Astrocyte of the cerebellum (primary cell): ENCODE results near the gene VWA3B.

ENCODE experiments used
- DNase-seq: peaks from one replicate; pipeline ENCODE4 v3.0.0-alpha.2; 2011; ENCODE audit warnings: low read depth
- H3K4me3 ChIP-seq: 2 replicates; pipeline ENCODE4 v1.5.1; 2011; ENCODE audit warnings: mild to moderate bottlenecking, low read depth, low read length, moderate library complexity
- in situ Hi-C: cut with HindIII; loops from 2 replicates; pipeline ENCODE4 v1.10.0; 2017; ENCODE audit warnings: low sequenced_read_pairs
- TF ChIP-seq, protein P1 (sequence below): IDR thresholded peaks from 2 replicates; pipeline ENCODE4 v1.5.1; 2012; ENCODE audit warnings: low read length, low read depth, moderate library complexity, mild to moderate bottlenecking; ENCODE audit errors: missing control alignments

VWA3B gene

DNA sequence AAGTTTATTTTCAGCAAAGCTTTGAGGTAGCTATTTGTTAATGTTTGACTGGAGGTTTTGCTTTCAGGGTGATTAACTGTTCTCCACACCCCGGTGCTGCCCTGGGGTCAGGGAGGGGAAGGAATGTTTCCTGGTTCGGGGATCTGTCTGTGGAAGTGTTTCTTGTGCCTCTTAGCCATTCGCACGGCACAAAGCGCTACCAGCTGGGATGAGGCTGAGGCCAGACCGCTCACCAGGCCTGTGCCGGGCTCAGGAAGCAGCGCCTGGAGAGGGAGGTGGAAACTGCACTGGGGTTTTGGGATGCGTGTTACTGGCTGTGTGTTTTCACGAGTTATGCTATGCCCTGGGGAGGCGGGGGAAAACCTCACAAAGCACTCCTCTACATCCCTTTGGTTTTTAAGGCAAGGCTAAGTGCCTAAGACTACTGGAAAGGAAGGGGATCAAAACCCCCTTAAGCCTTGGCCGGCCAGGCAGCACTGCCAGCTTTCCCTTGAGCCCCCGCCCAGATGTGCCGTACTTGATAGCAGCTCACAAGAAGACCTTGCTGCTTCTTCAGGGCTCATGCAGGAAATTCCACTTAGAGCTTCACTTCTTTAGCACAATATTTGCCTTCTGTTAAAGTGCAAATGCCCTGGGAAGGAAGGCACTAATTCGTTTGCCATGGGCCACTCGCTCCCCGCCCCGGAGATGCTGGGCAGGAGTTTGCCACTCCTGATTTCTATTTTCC is 193.6 kb downstream of the VWA3B start:
- peak; percentile 2 for DNase-seq
- in situ Hi-C loops: no loop called here
- H3K4me3 ChIP-seq: no peak overlapping the region
- TF ChIP-seq, protein P1, sequence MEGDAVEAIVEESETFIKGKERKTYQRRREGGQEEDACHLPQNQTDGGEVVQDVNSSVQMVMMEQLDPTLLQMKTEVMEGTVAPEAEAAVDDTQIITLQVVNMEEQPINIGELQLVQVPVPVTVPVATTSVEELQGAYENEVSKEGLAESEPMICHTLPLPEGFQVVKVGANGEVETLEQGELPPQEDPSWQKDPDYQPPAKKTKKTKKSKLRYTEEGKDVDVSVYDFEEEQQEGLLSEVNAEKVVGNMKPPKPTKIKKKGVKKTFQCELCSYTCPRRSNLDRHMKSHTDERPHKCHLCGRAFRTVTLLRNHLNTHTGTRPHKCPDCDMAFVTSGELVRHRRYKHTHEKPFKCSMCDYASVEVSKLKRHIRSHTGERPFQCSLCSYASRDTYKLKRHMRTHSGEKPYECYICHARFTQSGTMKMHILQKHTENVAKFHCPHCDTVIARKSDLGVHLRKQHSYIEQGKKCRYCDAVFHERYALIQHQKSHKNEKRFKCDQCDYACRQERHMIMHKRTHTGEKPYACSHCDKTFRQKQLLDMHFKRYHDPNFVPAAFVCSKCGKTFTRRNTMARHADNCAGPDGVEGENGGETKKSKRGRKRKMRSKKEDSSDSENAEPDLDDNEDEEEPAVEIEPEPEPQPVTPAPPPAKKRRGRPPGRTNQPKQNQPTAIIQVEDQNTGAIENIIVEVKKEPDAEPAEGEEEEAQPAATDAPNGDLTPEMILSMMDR: no peak

DNA sequence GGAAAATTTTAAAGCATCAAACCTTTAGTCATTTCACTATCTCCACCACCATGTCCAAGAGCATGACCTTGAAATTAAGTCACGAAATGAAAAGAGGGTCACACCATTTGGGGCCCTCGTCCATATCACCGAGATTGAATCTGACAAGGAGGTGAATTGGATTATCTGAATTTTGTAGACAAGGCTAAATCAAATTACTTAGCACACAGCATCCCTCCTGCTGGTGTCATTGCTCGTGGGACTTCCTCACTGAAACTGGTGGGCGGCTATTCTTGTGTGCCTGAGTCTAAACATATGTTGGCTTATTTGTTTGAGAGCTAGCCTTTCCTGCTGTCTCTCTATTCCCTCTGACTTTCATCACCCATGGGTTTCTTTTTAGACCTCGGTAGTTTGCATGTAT is 194.6 kb downstream of the VWA3B start:
- DNase-seq: no peak
- TF ChIP-seq, protein P1: no peak
- in situ Hi-C loops: no loop called here
- no peak overlapping the region for H3K4me3 ChIP-seq

DNA sequence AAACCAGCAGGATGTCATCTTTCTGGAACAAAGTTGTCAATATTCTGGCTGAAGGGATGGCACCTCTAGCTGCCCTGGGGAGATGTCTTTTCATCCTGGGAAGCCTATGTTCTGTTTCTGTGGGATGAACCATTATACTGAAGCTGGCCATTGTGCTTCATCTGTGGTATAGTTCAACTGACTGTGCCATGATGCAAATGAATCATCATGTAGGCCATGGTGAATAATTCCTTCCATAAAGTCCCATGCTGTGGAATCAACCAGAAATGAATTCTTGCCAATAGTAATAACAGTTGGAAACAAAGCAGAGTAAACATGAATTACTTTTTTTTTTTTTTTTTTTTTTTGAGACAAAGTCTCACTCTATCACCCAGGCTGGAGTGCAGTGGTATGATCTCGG is 195.1 kb downstream of the VWA3B start:
- no peak overlapping the region for H3K4me3 ChIP-seq
- DNase-seq: peak; percentile 69
- in situ Hi-C loops: no loop called here
- TF ChIP-seq, protein P1: no peak

GRCh38 chr2:98293030-98293429 is 206.1 kb downstream of the VWA3B start:
- in situ Hi-C loops: no loop called here
- TF ChIP-seq, protein P1: no peak
- no peak overlapping the region for H3K4me3 ChIP-seq
- DNase-seq: no peak

DNA sequence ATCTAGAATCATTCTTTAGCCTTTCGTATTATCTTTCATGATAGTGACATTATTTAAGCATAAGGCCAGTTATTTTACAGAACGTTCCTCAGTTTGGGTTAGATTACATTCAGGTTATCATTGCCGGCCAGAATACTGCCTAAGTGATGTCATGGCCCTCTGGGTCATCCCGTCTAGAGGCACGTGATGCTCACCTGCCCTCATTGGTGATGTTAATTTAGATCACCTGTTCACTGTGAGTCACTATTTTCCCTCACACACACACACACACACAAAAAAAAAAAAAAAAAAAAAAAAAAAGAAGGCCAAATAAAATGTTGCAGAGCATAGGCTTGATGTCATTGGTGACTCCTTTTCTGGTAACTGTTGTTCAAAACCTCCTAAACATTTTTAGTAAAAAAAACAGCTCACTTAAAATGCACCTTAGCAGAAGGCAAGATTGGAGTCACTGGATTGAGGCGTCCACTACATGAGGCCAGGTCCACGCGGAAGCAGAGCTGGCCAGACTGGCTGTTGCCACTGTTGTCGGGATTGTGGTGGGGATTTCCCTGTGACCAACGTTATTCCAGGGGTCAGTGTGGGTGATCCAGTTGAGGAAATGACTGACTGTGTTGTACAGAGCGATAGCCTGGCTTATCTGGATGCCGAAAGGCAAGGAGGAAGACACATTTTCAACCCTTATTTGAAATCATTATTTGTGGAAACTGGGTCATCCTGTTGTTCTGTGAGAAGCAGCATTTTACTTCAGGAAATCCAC is 207.1 kb downstream of the VWA3B start:
- in situ Hi-C loops: no loop called here
- no peak overlapping the region for H3K4me3 ChIP-seq
- no peak for DNase-seq

DNA sequence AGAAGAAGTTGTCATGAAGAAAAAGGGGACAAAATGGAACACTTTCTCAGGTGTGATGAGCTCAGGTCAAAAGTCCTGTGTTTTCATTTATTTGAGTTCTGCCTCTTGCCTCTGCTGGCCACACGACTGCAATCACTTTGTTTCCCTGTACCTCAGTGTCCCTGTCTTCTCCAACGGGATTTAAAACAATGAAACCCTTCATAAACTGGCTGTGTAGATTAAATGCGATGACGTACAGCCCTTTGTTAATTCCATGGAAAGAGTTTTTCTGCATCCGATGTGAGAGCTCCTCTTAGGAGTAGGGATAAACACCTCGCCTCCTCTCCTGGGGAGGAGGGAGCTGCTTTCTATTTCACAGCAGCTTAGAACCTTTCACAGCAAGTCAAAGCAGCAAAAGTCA is 207.7 kb downstream of the VWA3B start:
- in situ Hi-C loops: no loop called here
- H3K4me3 ChIP-seq: no peak overlapping the region
- no peak for DNase-seq
- TF ChIP-seq, protein P1: no peak

More for the DNA sequence above, 207.1 kb downstream of the VWA3B start:
- TF ChIP-seq, protein P1: no peak
